GM23338 (cell line): ENCODE data around the gene R3HDM2. TPM values are rescaled to one million over a fixed set of nuclear protein-coding genes. Genes with fewer than 3 reads are reported as not detected.

Source experiments
- ATAC-seq: fragments of 200-7000 bp; cut with Tn5 transposase; 3 replicates; pipeline ENCODE4 v1.9.1; 2020
- DNase-seq: peaks from one replicate; pipeline ENCODE4 v3.0.0-alpha.2; 2015; ENCODE audit warnings: low spot score
- H2AFZ ChIP-seq: fragments of 200-600 bp; sonication (generic); 2 replicates; pipeline ENCODE4 v1.8.0; 2016; ENCODE audit warnings: antibody characterized with exemption, mild to moderate bottlenecking, moderate library complexity
- H3F3A ChIP-seq: fragments of 200-600 bp; sonication (generic); replicated peaks from 2 replicates; pipeline ENCODE4 v1.8.0; 2017; ENCODE audit warnings: antibody characterized with exemption, mixed run types, low read depth
- H3K27ac ChIP-seq: fragments of 200-600 bp; sonication (generic); 2 replicates; pipeline ENCODE4 v1.6.1; 2016; ENCODE audit warnings: low read depth
- H3K27me3 ChIP-seq: fragments of 200-600 bp; sonication (generic); 2 replicates; pipeline ENCODE4 v1.8.0; 2016; ENCODE audit warnings: mild to moderate bottlenecking, mixed run types, moderate library complexity; ENCODE audit not compliant: insufficient read depth
- H3K36me3 ChIP-seq: fragments of 200-600 bp; sonication (generic); 2 replicates; pipeline ENCODE4 v1.8.0; 2016; ENCODE audit warnings: mild to moderate bottlenecking; ENCODE audit not compliant: insufficient read depth
- H3K4me1 ChIP-seq: fragments of 200-600 bp; sonication (generic); 2 replicates; pipeline ENCODE4 v1.8.0; 2016; ENCODE audit warnings: mild to moderate bottlenecking, moderate library complexity; ENCODE audit not compliant: insufficient read depth
- H3K4me2 ChIP-seq: fragments of 200-600 bp; sonication (generic); 2 replicates; pipeline ENCODE4 v1.7.1; 2017; ENCODE audit warnings: mixed run types
- H3K4me3 ChIP-seq: fragments of 200-600 bp; sonication (generic); 2 replicates; pipeline ENCODE4 v1.6.1; 2016; ENCODE audit warnings: mixed run types
- H3K79me2 ChIP-seq: fragments of 200-600 bp; sonication (generic); replicated peaks from 2 replicates; pipeline ENCODE4 v1.8.0; 2017; ENCODE audit warnings: mild to moderate bottlenecking; ENCODE audit not compliant: insufficient read depth
- H3K9me2 ChIP-seq: fragments of 200-600 bp; sonication (generic); 2 replicates; pipeline ENCODE4 v1.8.0; 2017; ENCODE audit not compliant: insufficient read depth
- H4K20me1 ChIP-seq: fragments of 200-600 bp; sonication (generic); replicated peaks from 2 replicates; pipeline ENCODE4 v1.8.0; 2017; ENCODE audit warnings: mild to moderate bottlenecking; ENCODE audit not compliant: insufficient read depth
- H3K27ac Mint-ChIP-seq: 2 replicates; pipeline ENCODE4 v1.8.0; 2020; ENCODE audit warnings: inconsistent platforms, mild to moderate bottlenecking, moderate library complexity, mixed read lengths
- H3K27me3 Mint-ChIP-seq: 3 replicates; pipeline ENCODE4 v1.8.0; 2022; ENCODE audit warnings: low read depth, mild to moderate bottlenecking, moderate library complexity, mixed read lengths, inconsistent platforms; ENCODE audit not compliant: insufficient read depth, poor library complexity
- H3K36me3 Mint-ChIP-seq: 3 replicates; pipeline ENCODE4 v1.8.0; 2021; ENCODE audit warnings: low read depth, mild to moderate bottlenecking, inconsistent platforms, moderate library complexity, mixed read lengths
- H3K4me1 Mint-ChIP-seq: 3 replicates; pipeline ENCODE4 v1.8.0; 2020; ENCODE audit warnings: mild to moderate bottlenecking, inconsistent platforms, mixed read lengths
- H3K4me3 Mint-ChIP-seq: 3 replicates; pipeline ENCODE4 v1.8.0; 2021; ENCODE audit warnings: moderate library complexity, mild to moderate bottlenecking, inconsistent platforms, mixed read lengths
- H3K9me3 Mint-ChIP-seq: 3 replicates; pipeline ENCODE4 v1.8.0; 2020; ENCODE audit warnings: moderate library complexity, mild to moderate bottlenecking, inconsistent platforms, mixed read lengths
- CREB1 ChIP-seq: fragments of 250-450 bp; sonication (Bioruptor Pico); IDR thresholded peaks from 2 replicates; pipeline ENCODE4 v1.5.0; 2020; ENCODE audit warnings: low read depth, mild to moderate bottlenecking, moderate library complexity
- EZH2 ChIP-seq: fragments of 200-600 bp; sonication (generic); IDR thresholded peaks from one replicate; pipeline ENCODE4 v1.8.0; 2017; ENCODE audit warnings: antibody characterized with exemption, mild to moderate bottlenecking, low read depth; ENCODE audit not compliant: unreplicated experiment
- JUNB ChIP-seq: IDR thresholded peaks from one replicate; pipeline ENCODE4 v1.6.1; 2016; ENCODE audit warnings: antibody characterized with exemption; ENCODE audit not compliant: unreplicated experiment
- NANOG ChIP-seq: IDR thresholded peaks from 2 replicates; pipeline ENCODE4 v1.6.1; 2016; ENCODE audit warnings: antibody characterized with exemption, borderline replicate concordance
- POLR2AphosphoS5 ChIP-seq: IDR thresholded peaks from 2 replicates; pipeline ENCODE4 v1.6.1; 2016; ENCODE audit warnings: antibody characterized with exemption, low read depth
- STAT1 ChIP-seq: IDR thresholded peaks from one replicate; pipeline ENCODE4 v1.6.1; 2016; ENCODE audit warnings: antibody characterized with exemption; ENCODE audit not compliant: unreplicated experiment
- ZNF331 ChIP-seq: fragments of 250-450 bp; sonication (Bioruptor Pico); IDR thresholded peaks from 2 replicates; pipeline ENCODE4 v1.5.0; 2020; ENCODE audit warnings: low read depth, mild to moderate bottlenecking, moderate library complexity
- polyA plus RNA-seq: library from polyadenylated mRNA; unstranded; fragments of >200 nt; fragmentation: Nextera tagmentation; extraction: Ambion mirVana; gene quantifications from 2 replicates; pipeline ENCODE4 v1.2.1, GENCODE V29; 2016
- total RNA-seq: library from RNA; depleted of rRNA; stranded (reverse); fragments of >200 nt; shearing (Covaris generic); gene quantifications from 2 replicates; pipeline ENCODE4 v1.2.3, GENCODE V29; 2014
- TF ChIP-seq, protein P1 (sequence below), 2 experiments: fragments of 200-600 bp in 1 of 2; sonication (generic) in 1 of 2; conservative IDR thresholded peaks; 2 replicates each; pipeline versions ENCODE4 v1.5.1 to v1.6.1; 2016 to 2017; ENCODE audit warnings: antibody characterized with exemption in 2 of 2, low read depth in 2 of 2, mild to moderate bottlenecking in 2 of 2, moderate library complexity in 1 of 2
- TF ChIP-seq, protein P2 (sequence below): IDR thresholded peaks from 2 replicates; pipeline ENCODE4 v1.6.1; 2016; ENCODE audit warnings: antibody characterized with exemption

Gene R3HDM2
- total and polyA plus RNA-seq, 2 experiments from 2014 or later = 9.6 to 19.6 TPM

DNA sequence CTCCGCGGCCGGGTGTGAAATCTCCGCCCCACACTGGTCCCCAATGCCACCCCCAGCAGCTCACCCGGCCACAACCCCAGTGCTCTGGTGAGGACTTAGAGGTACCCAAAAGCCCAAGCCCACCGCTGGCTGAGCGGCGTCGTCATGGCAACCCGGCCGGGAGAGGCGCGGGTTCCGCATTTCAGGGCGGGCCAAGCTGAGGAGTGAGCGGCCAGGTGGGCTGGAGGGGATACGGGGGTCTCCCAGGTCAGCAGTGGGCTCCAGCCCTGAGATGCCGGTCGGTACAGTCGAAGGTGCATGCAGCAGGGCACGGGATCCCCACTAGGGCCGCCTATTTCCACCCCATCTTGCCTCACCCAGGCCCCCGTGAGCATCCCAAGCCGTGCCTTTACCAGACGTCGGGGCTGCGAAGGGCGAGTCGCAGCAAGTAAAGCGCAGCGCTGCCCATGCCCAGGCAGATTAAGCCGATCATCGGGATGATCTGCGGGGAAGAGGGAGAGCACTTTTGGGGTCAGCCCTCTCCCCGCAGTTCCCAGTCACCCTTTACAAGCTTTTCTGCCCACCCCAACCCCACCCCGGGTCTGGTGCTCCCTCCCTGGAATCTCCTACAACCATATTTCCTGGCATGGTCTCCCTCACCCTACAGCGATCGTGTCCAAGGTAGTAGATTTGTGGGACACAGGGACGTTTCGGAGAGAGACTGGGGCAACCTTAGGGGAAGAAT is 194.5 kb downstream of the R3HDM2 start:
- Histone ChIP-seq H3K4me3 (peak overlapping the region; percentile 85; the same call in 1 of the 2 replicates), H3F3A (peaks cover 47% of the 10 kb centered on the region), H4K20me1 (peaks cover 23% of the 10 kb centered on the region), H3K4me2 (peak overlapping the region; percentile 99; the same call in 1 of the 2 replicates), H3K36me3 (peaks cover 22% of the 10 kb centered on the region), H3K4me1 (peaks cover 45% of the 10 kb centered on the region), H3K27ac (no peak overlapping the region), H3K79me2 (peaks cover 8% of the 10 kb centered on the region), H2AFZ (no peak overlapping the region), H3K27me3 (peaks cover 78% of the 10 kb centered on the region), H3K9me2 (no peaks in the 10 kb centered on the region)
- DNase-seq = peak; percentile 88
- TF ChIP-seq POLR2AphosphoS5 = peak; percentile 72
- TF ChIP-seq, protein P1, sequence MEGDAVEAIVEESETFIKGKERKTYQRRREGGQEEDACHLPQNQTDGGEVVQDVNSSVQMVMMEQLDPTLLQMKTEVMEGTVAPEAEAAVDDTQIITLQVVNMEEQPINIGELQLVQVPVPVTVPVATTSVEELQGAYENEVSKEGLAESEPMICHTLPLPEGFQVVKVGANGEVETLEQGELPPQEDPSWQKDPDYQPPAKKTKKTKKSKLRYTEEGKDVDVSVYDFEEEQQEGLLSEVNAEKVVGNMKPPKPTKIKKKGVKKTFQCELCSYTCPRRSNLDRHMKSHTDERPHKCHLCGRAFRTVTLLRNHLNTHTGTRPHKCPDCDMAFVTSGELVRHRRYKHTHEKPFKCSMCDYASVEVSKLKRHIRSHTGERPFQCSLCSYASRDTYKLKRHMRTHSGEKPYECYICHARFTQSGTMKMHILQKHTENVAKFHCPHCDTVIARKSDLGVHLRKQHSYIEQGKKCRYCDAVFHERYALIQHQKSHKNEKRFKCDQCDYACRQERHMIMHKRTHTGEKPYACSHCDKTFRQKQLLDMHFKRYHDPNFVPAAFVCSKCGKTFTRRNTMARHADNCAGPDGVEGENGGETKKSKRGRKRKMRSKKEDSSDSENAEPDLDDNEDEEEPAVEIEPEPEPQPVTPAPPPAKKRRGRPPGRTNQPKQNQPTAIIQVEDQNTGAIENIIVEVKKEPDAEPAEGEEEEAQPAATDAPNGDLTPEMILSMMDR (conservative IDR thresholded peaks at IDR 0.05; ENCODE audit: low read depth in 2 of 2) = no peak
- Mint-ChIP-seq H3K27me3 (peaks cover 84% of the 10 kb centered on the region), H3K36me3 (peaks cover 39% of the 10 kb centered on the region), H3K27ac (no peak overlapping the region), H3K4me3 (peak overlapping the region; percentile 79; the same call in 1 of the 3 replicates), H3K9me3 (no peaks in the 10 kb centered on the region; the same call in 2 of the 3 replicates), H3K4me1 (peaks cover 72% of the 10 kb centered on the region)
- peak; percentile 7 for ATAC-seq

DNA sequence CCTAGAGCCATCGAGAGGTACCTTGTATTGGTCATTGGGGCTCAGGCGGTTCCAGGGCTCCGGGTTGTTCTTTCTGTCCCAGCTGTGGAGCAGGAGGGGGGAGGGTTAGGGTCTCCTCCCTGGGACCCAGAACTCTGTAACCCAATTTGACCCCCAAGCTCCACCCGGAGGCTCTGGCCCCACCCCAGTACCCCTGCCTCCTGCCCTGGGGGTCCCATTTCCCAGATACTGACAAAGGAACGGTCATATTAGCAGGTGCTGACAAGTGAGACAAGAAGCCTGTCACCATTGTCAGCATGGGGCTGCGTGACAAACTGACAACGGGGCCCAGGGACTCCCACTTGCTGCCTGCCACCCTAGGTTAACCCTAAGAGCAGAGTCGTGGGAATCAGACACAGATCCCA is 195.1 kb downstream of the R3HDM2 start:
- Histone ChIP-seq H3K36me3 (peaks cover 26% of the 10 kb centered on the region), H3K27me3 (peaks cover 71% of the 10 kb centered on the region), H3F3A (peaks cover 49% of the 10 kb centered on the region), H3K27ac (no peak overlapping the region), H3K4me3 (peak overlapping the region; percentile 85; the same call in 1 of the 2 replicates), H3K79me2 (peaks cover 14% of the 10 kb centered on the region), H2AFZ (no peak overlapping the region), H3K4me1 (peaks cover 45% of the 10 kb centered on the region), H3K4me2 (peak overlapping the region; percentile 99; the same call in 1 of the 2 replicates), H3K9me2 (no peaks in the 10 kb centered on the region), H4K20me1 (peaks cover 29% of the 10 kb centered on the region)
- ATAC-seq = no peak
- DNase-seq = no peak
- no peak for TF ChIP-seq STAT1
- TF ChIP-seq ZNF331 = no peak
- TF ChIP-seq EZH2 = no peak
- peaks cover 82% of the 10 kb centered on the region for H3K27me3 Mint-ChIP-seq
- peaks cover 46% of the 10 kb centered on the region for H3K36me3 Mint-ChIP-seq
- H3K4me3 Mint-ChIP-seq = 0 out of 3 replicates have a peak overlapping the region, but pooled peaks have one; percentile 19
- H3K4me1 Mint-ChIP-seq = peaks cover 72% of the 10 kb centered on the region
- no peaks in the 10 kb centered on the region; the same call in 2 of the 3 replicates for H3K9me3 Mint-ChIP-seq
- no peak overlapping the region for H3K27ac Mint-ChIP-seq

DNA sequence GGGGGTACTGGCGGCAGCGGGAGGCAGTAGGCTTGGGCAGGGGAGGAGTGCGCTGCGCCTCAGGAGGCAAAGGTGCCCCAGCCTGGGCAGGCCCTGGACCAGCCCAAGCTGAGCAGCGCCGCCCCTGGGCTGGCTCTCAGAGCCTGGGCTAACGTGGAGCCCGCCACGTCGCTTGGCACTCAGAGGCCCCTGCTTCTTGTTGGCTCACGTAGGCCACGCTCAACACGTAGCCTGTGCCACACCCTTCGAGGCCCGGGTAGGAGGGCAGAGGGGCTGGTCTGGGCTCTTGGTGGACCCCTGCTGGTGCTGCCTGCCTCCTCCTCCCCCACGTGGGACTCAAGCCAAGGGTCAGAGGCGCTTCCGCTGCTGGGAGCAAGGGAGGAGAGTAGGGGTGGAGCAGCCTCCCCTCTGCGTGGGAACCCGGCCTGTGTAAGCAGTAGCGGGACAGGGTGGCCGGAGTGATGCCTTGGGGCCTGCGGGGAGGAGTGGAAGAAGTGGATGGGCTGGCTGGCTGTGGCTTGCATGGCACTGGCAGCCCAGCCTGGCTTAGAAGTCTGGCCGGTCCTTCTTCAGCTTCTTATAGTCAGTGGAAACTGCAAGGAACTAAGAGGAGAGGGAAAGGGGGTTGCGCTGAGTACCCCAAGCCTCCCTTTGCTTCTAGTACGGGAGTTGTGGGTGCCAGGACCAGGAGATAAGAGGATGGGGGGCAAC is 195.7 kb downstream of the R3HDM2 start:
- Histone ChIP-seq H3K36me3 (peaks cover 26% of the 10 kb centered on the region), H3K27ac (no peak overlapping the region), H3F3A (peaks cover 51% of the 10 kb centered on the region), H3K4me1 (peaks cover 49% of the 10 kb centered on the region), H4K20me1 (peaks cover 34% of the 10 kb centered on the region), H3K9me2 (no peaks in the 10 kb centered on the region), H3K79me2 (peaks cover 20% of the 10 kb centered on the region), H3K4me2 (peak overlapping the region; percentile 99; the same call in 1 of the 2 replicates), H2AFZ (no peak overlapping the region), H3K27me3 (peaks cover 66% of the 10 kb centered on the region), H3K4me3 (no peak overlapping the region)
- Mint-ChIP-seq H3K4me1 (peaks cover 72% of the 10 kb centered on the region), H3K9me3 (no peaks in the 10 kb centered on the region; the same call in 2 of the 3 replicates), H3K36me3 (peaks cover 51% of the 10 kb centered on the region), H3K4me3 (peak overlapping the region; percentile 33; the same call in 2 of the 3 replicates), H3K27ac (no peak overlapping the region), H3K27me3 (peaks cover 78% of the 10 kb centered on the region)
- peak; percentile 8 for ATAC-seq
- DNase-seq = peak; percentile 78
- TF ChIP-seq POLR2AphosphoS5 = peak; percentile 74; the same call in 1 of the 2 replicates
- TF ChIP-seq JUNB = no peak
- TF ChIP-seq, protein P2, sequence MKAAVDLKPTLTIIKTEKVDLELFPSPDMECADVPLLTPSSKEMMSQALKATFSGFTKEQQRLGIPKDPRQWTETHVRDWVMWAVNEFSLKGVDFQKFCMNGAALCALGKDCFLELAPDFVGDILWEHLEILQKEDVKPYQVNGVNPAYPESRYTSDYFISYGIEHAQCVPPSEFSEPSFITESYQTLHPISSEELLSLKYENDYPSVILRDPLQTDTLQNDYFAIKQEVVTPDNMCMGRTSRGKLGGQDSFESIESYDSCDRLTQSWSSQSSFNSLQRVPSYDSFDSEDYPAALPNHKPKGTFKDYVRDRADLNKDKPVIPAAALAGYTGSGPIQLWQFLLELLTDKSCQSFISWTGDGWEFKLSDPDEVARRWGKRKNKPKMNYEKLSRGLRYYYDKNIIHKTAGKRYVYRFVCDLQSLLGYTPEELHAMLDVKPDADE = no peak
- no peak for TF ChIP-seq NANOG
- no peak for TF ChIP-seq CREB1
